ENCODE results near the gene IER5.
A peak's percentile ranks its signal among the peaks of the same experiment; 100 is the strongest.
"Not testable (repeated sequence)": the region's sequence is repeated elsewhere in the genome, so short reads cannot be mapped to it uniquely, and the experiment has no call there.

IER5 gene

DNA sequence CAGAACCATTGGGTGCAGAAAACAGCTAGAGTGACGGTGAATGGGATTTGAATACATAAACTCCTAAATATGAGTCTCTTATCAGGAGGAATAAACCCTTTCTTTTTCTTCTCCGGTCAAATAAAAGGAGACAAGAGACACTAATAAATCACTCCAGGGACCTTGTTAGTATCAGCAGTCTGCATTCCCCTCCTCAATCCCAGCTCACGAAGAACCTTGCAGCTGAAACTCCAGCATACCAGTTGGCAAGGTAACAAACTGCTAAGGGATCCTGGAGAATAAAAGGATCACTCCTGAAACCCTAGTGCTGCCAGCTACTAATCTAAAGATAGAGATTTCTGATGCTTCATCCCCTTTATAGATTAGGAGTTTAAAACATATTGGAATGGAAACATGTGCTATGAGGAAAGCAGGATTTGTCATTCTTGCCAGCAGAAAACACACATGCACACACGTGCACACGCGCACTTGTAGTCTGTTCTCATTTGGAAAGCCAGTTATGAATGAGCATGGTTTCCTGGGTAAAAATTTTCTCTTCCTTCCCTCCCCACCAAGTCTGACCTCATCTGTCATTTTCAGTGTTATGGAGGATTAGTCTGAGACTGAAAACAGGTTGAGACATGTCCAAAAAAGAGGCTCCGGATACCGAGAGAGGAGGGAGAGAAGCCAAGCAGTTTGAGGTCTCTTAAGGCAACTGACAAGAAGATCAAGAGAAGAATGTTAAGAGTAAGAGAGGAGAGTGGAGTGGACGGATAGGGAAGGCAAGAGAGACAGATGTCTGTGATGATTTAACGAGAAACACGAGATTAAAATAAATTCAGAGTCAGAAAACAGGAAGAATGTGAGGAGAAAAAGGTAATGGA lies 10.9 kb downstream of the IER5 start:
- no peak for DNase-seq

- no peak for DNase-seq
These were observed 11.8 kb downstream of the IER5 start for GRCh38 chr1:181100015-181100905.

- DNase-seq, result no peak
These were observed 12.4 kb downstream of the IER5 start for GRCh38 chr1:181100934-181101333.

DNA sequence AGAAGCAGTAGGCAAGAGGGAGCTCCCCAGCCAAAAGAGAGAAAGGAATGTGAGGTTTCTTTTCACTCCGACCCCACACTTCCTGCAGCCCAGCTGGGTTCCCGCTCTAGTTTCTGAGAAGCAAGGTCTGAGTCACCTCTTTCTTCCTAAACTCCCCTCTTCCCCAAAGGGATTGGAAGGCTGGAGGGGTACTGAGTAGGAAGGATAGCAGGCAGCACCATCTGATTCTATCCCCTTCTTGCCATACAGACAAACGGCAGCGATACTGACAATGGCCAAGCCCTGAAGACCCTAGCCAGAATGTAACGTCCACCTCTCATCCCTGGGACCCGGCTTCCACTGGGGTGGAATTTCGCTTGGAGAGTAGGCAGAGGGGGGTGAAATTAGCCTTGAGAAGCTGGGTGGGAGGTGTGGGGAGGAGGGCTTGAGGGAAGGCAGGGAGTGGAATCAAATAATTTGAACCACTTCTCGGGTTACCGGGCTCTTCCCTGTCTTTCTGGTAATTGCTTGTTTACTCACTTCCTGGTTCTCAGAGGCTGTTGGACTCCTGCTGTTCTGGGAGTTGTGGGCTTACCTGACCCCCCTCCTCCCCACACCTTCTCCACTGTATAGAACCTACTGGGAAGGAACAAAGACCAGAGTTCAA lies 13.2 kb downstream of the IER5 start:
- DNase-seq, result peak; percentile 51

GRCh38 chr1:181102841-181103240 lies 14.3 kb downstream of the IER5 start:
- DNase-seq, result no peak

DNA sequence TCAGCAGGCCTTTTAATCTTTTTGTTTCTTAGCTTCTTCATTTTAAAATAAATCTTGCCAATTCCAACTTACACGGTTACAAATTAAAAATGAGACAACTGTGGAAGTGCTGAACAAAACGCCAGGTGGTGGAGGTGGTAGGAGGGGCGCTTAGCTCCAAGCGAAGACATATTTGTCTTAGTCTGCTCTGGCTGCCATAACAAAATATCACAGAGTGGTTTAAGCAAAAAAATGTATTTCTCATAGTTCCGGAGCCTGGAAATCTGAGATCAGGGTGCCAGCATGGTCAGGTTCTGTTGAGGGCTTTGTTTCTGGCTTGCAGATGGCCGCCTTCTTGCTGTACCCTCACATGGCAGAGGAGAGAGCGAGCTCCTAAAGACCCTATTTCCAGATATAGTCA lies 14.9 kb downstream of the IER5 start:
- no peak for DNase-seq

GRCh38 chr1:181104042-181104789 lies 15.7 kb downstream of the IER5 start:
- no peak for DNase-seq

DNA sequence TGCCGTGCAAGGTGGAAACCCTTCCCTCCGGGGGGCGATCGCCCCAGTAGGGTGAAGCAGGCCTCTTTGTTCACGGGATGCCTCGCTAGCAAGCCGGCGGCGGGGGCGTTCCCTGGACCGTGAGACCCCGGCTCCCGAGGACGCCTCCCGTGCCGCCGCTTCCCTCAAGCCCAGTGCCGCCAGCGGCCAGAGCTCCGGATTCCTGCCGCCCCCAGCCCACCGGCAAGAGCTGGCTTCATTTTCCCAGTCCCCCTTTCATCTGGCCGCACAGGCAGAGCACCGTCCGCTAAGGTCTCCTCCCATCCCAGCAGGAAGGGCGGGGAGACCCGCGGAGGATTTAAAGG lies 16.3 kb downstream of the IER5 start:
- DNase-seq, result peak; percentile 66

DNA sequence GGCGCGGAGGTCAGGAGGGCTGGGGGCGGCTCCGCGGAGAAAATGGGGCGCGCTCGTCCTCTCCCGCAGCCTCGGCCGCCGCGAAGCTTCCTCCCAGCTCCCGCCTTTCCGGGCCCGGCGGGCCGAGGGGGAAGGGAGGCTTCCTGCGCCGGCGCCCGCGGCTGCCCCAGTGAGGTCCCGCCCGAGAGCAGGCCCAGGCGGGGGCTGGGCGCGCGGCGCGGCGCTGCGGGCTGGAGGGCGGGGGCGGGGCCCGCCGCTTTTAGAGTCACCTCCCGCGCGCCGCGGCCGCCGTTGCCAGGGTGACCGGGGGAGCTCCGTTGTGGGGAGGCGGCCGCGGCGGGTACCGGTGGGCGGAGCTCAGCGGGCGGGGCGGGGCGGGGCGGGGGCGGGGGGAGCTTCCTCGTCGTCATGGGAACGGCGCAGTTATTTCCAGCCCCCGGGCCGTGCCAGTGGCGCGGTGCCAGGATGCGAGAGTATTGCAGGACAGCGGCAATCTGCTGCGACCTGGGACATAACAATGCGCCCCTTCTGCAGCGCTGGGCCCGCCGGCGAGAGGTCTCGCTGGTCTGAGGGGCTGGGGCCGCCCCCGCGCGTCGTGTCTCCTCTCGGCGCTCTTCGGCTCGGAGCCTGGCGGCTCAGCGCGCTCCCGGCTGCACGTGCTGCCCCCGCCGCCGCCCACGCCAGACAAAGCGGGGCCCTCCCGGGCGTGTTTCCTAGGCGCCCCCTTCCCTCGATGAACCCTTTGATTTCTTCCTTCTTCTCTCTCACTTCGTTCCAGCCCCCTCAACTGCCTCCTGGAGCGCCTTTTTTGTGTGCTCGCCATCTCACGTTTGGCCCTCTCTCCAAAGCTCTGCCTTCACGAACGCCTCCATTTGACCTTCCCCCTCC lies 16.9 kb downstream of the IER5 start:
- peak; percentile 95 for DNase-seq

GRCh38 chr1:181106022-181106312 lies 17.5 kb downstream of the IER5 start:
- DNase-seq, result no peak

DNA sequence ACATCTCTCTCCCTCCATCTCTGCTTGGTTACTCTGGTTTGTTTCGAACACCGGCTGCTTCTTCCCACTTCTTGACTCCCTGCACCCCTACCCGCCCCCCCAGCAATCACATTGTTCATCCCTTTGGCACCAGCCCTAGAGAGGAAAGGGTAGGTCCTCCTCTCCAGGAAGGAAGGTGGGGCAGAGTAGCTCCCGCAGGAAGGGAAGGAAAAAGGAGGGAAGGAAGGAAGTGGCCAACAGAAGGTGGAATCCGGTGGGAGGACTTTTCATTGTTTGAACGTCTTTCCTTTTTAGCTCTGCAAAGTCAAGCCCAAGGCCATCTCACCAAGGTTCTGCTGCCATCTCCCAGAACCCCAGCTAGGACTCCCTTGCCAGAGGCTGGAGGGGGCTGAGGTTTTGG lies 18.0 kb downstream of the IER5 start:
- DNase-seq, result no peak

DNA sequence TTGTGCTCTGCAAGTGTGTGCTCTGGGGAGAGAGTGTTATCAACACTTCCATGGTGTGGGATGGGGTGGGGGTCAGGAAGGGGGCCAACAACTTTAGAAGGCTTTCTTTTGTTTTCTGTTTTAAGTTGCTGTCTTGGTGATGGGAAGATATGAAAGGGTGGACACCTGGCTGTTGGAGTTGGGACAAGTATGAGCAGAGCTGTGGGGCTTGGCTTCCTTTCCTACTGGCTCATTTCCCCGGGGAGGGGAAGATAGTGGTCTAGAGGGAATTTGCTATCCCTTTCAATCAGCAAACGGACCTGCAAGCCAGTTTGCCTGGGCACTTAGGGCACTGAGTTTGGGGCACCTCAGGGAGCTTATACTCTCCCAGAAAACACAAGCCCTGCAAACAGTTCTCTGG lies 19.2 kb downstream of the IER5 start:
- DNase-seq, result no peak

DNA sequence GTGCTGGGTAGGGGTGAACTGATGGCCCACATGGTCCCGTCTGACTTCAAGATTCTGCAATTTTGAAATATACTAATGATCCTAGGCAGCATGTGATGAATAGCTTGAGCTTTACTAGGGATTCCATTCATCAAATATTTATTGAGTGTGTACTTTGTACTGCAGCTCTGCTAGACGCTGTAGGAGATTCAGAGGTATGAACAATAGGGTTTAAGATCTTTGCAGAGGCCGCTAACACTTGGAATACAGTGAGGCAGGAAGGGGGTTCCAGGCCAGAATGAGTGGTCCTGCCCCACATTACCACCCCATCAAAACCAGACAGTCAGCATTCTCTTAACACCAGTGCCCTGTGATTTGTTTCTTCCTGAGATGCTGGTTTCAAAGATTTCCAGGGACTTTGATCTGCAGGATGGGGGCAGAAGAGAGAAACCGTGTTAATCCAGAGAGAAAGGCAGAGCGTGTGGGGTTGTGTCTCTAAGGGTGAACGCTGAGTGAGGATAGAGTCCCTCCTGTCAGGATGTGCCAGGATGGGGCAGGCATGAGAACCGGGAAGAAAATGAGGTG lies 19.9 kb downstream of the IER5 start:
- no peak for DNase-seq

GRCh38 chr1:181110013-181110412 lies 21.5 kb downstream of the IER5 start:
- no peak for DNase-seq

GRCh38 chr1:181111559-181111958 lies 23.1 kb downstream of the IER5 start:
- DNase-seq, result no peak

- DNase-seq, result no peak
These were observed 23.8 kb downstream of the IER5 start for GRCh38 chr1:181112071-181112929.

GRCh38 chr1:181113059-181113641 lies 24.6 kb downstream of the IER5 start:
- no peak for DNase-seq

- DNase-seq, result no peak
These were observed 26.3 kb downstream of the IER5 start for GRCh38 chr1:181114574-181115367.

DNA sequence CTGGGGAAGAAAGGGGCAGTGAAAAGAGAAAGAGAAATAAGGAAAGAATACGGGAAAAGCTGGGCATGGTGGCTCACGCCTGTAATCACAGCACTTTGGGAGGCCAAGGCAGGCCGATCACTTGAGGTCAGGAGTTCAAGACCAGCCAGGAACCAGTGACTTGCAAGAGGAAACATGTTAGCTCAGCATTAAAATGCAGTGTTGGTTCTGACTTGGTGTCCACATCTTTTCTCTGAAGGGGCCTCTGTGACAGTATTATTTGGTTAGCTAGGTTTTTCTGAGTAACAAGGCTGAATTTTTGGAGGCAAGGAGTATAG lies 26.8 kb downstream of the IER5 start:
- DNase-seq, result no peak

DNA sequence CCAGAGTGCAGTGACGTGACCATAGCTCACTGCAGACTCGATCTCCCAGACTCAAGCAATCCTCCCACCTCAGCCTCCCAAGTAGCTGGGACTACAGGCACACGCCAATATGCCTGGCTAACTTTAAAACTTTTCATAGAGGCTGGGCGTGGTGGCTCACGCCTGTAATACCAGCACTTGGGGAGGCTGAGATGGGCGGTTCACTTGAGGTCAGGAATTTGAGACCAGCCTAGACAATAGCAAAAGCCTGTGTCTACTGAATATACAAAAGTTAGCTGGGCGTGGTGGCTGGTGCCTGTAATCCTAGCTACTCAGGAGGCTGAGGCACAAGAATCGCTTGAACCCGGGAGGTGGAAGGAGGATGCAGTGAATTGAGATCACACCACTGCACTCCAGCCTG lies 27.5 kb downstream of the IER5 start:
- DNase-seq, result not testable (repeated sequence)

All from right hindlimb (tissue), 1 donor.